OCI-LY1 (cell line): ENCODE data around the gene DAZAP1.

Experiments
- EZH2 ChIP-seq: fragments of 200-600 bp; sonication (generic), shearing (Covaris generic); IDR thresholded peaks from 2 replicates; pipeline ENCODE4 v1.8.0; 2017; ENCODE audit warnings: borderline replicate concordance, mixed run types, mild to moderate bottlenecking, antibody characterized with exemption, low read length, moderate library complexity, mixed read lengths
- TF ChIP-seq, protein P1 (sequence below): fragments of 200-600 bp; sonication (generic), shearing (Covaris generic); IDR thresholded peaks from 2 replicates; pipeline ENCODE4 v1.5.1; 2017; ENCODE audit warnings: mild to moderate bottlenecking, antibody characterized with exemption, low read length, moderate library complexity, mixed read lengths

DNA sequence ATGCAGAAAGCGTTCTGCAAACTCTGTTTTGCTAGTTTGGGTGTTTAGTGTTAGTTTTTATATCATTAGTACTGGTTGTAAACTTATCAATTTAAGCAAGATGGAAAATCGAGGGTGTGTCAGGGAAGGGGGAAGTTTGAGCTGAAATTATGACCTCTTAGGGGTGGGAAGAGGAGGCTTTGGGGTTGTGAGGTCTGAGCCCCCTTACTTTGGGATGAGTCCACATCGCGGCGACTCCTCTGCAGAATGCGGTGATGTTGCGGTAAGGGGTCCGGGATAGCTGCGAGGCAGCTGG is 24.4 kb upstream of the DAZAP1 start:
- TF ChIP-seq, protein P1, sequence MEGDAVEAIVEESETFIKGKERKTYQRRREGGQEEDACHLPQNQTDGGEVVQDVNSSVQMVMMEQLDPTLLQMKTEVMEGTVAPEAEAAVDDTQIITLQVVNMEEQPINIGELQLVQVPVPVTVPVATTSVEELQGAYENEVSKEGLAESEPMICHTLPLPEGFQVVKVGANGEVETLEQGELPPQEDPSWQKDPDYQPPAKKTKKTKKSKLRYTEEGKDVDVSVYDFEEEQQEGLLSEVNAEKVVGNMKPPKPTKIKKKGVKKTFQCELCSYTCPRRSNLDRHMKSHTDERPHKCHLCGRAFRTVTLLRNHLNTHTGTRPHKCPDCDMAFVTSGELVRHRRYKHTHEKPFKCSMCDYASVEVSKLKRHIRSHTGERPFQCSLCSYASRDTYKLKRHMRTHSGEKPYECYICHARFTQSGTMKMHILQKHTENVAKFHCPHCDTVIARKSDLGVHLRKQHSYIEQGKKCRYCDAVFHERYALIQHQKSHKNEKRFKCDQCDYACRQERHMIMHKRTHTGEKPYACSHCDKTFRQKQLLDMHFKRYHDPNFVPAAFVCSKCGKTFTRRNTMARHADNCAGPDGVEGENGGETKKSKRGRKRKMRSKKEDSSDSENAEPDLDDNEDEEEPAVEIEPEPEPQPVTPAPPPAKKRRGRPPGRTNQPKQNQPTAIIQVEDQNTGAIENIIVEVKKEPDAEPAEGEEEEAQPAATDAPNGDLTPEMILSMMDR, result no peak; the same call in 1 of the 2 replicates
- TF ChIP-seq EZH2, result no peak
